GM19468 (cell line): ENCODE data around the gene COG5.
"Not testable (repeated sequence)": the region's sequence is repeated elsewhere in the genome, so short reads cannot be mapped to it uniquely, and the experiment has no call there.

ENCODE experiments used
- ATAC-seq: cut with Tn5 transposase; IDR thresholded peaks from one replicate; pipeline ENCODE4 v1.9.1; 2021; ENCODE audit warnings: mild to moderate bottlenecking, moderate library complexity, moderate number of reproducible peaks; ENCODE audit not compliant: unreplicated experiment; ENCODE audit errors: extremely low read depth

COG5 gene

DNA sequence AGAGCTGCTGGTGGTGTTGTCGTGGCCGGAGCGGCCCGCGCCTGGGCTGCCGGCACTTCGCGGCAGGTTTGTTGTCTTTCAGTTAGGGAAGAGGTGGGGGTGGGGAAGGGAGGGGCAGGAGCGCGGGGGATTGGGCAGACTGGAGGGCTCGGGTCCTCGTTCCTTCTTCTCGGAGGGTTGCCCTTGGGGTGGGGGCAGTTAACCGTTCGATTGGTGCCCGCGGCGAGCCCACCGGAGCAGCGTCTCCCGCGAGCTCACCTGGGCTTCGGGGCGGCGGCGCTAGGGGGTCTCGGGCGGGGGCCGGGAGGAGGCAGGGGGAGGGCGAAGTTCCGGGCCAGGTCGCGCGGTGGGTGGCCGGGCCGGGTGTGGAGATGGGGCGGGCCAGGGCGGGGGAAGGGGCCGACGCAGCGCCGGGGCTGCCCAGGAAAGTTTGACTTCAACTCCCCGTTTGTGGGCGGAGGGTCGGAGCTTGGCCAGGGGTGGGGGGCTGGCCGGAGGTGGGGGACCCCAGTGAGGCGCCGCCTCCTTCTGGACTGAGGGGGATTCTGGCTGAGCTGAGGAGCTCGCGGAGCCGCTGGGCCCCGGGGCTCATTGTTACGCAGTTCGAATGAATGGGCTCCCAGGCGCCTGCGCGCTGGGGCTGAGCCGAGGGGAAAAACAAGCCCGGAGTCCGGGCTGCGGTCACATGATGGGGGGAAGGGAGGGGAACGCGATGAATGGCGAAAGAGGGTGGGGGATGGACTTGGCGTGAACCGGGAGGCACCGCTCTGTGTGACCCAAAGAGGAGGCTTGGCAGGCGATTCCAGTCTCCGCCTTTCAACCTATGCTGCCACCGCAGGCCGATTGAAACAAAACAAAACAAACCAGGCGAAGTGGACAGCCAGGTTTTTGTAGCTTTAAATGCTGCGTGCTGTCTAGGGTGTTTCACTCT is 394.3 kb downstream of the COG5 start:
- ATAC-seq = no peak

- peak; percentile 91 for ATAC-seq
Observed at GRCh38 chr7:107168233-107169119, 395.2 kb downstream of the COG5 start, which contains the start of gene HBP1. TSS of gene HBP1 (plus strand) at chr7:107169003. CDS start at chr7:107179894, 10,891 bp downstream.

- no peak for ATAC-seq
Observed at GRCh38 chr7:107167483-107168232, 396.1 kb downstream of the COG5 start.

DNA sequence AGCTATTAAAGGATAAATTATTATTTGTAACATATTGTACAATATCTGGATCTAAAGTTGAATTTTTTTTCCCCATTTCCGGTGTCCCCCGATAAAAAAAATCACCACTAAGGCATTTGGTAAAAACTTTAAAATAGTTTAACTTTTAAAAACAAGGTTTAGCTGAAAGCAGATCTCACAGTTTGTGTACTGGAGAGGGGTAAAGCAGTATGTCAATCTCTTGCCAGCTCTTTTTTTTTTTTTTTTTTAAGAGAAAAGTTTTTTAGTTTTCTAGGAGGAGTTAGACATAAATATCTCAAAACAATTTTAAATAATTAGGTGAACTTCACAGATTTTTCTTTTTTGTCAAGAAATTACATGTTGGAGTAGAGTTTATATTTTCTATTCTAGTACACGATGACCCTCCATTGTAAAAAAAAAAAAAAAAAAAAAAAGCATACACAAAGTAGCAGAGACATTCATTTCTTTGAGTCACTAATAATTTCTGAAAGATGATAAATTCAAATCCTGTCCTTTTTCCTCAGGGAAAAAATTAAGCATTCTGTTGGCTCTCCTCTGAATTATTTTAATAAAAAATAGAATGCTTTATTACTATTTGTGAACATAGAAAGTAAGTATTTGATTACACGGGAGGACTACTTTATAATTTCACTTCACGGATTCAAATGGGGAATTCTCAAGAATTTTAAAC is 396.8 kb downstream of the COG5 start:
- ATAC-seq = no peak

DNA sequence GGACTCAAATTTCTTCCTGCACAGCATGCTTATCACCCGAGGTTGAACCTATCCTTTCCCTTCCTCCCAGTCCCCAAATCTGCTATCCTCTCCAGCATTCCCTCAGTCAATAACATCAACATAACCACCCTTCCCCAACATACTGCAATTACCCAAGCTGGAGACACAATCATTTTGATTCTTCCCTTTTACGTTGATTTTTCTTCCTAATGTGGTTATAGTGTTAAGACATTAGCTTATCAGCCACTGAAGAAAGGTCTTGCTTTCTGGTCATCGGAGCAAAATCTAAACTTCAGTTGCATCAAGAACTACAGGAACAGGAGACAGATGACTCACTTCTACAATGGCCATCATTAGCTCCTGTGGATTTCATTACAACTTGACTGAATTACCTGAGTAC is 398.4 kb downstream of the COG5 start:
- no peak for ATAC-seq

DNA sequence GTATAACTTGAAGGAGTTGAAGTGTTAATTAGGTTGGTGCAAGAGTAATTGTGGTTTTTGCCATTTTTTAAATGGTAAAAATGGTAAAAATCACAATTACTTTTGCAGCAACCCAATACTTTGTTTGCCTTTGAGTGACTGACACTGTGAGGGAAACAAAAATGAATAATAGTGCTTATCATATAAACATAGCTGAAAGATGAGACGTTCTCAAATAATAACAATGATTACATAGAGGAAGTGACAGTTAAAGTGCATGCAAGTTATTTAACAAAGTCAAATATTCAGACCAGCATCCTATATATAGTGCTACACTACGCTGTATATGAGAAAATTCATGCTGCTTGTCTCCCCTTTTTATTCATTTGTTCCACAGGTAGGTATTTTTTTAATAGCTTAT is 399.6 kb downstream of the COG5 start:
- ATAC-seq = no peak

- ATAC-seq = no peak
Observed at GRCh38 chr7:107162475-107162874, 401.2 kb downstream of the COG5 start.

DNA sequence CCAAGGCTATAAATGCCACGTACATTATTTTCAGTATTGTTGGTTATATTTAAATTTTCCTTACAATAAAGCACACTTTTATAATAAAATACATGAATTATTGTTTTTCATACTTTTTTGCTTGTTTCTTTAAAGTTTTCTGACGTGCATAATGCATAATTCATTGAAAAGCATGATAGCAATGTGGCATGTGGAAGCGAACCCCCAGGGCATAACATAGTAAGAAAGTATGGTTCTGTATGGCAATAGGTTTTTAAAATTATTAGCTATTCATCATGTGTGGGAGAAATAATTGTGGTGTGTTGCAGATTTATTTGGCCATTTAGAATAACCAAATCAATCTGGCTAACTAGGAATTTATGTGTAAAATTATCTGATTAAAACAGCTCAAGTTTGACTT is 402.3 kb downstream of the COG5 start:
- ATAC-seq = no peak

- ATAC-seq = no peak
Observed at GRCh38 chr7:107160389-107160788, 403.3 kb downstream of the COG5 start.

DNA sequence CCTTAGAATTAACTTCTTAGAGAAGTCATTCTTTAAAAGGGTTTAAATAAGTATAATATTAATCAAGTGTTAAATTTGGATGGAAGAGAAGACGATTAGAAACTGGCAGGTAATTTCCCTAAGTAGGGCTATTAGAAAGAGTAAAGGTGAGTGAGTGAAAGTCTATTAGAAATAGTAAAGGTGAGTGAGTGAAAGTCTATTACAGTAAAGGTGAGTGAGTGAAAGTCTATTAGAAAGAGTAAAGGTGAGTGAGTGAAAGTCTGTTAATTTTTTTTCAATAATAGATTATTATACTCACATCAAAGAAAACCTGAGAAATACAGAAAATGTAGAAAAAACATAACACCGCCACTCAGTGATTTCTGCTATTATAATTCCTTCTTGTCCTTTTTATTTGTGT is 405.7 kb downstream of the COG5 start:
- ATAC-seq = no peak

- no peak for ATAC-seq
Observed at GRCh38 chr7:107157091-107157490, 406.6 kb downstream of the COG5 start.

DNA sequence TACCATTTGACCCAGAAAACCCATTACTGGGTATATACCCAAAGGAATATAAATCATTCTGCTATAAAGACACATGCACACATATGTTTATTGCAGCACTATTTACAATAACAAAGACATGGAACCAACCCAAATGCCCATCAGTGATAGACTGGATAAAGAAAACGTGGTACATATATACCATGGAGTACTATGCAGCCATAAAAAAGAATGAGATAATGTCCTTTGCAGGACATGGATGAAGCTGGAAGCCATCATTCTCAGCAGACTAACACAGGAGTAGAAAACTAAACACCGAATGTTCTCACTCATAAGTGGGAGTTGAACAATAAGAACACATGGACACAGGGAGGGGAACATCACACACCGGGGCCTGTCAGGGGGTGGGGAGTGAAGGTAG is 408.0 kb downstream of the COG5 start:
- ATAC-seq = not testable (repeated sequence)

DNA sequence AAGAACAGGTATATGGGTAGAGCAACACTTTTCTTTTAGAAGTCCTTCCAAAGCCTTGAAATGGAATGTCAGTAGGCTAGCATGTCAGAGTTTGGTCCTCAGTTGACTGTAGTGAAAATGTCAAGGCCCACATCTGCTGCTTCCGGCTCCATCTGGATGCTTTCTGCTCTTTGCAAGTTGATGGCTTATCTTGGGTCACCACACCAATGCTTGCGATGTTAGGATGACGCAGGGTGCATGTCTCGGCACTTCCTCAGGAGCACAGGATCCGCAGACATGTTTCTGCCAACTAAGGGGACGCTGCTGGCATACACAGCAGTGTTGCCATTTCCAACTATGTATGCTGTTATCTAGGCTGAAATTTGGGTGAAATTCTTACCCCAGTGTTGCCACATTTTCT is 408.9 kb downstream of the COG5 start:
- no peak for ATAC-seq

DNA sequence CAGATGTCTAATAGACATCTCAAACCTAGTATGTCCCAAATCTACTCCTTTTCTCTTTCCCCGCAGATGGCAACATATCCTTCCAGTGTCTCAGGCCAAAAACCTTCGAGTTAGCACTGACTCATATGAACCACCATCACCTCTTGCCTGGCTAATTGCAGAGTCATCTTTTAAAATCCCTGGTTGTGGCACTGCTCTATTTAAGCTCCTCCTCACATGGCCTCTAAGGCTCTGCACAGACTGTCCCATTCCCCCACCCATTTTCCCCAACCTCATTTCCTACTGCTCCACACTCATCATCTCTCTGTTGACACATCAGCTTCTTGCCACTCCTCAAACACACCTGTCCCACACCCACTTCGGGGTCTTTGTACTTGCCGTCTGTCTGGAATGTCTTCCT is 411.7 kb downstream of the COG5 start:
- ATAC-seq = no peak
